B cell (primary cell): ENCODE data around the gene SMAD1.

ENCODE experiments used
- CTCF ChIP-seq: fragments of 200-600 bp; IDR thresholded peaks from one replicate; pipeline ENCODE4 v1.8.0; 2022; ENCODE audit warnings: antibody characterized with exemption, mild to moderate bottlenecking
- EZH2 ChIP-seq: IDR thresholded peaks from 2 replicates; pipeline ENCODE4 v1.6.1; 2012; ENCODE audit warnings: borderline replicate concordance, low read depth, mild to moderate bottlenecking, moderate library complexity, low read length; ENCODE audit not compliant: insufficient read depth, poor library complexity, severe bottlenecking

DNA sequence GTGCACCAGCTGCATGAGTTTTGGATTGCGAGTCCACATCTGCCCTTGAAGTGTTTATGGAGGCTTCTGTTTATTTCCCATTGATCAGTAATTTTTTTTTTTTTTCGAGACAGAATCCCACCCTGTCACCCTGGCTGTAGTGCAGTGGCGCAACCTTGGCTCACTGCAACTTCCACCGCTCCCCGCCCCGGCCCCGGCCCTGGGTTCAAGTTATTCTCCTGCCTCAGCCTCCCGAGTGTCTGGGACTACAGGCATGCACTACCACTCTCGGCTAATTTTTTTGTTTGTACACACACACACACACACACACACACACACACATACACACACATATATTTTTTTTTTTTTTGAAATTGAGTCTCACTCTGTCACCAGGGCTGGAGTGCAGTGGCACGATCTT, 46.1 kb downstream of the SMAD1 start:
- TF ChIP-seq CTCF, result no peak
- no peak for TF ChIP-seq EZH2
